ENCODE results near the gene CDH13.

The CDH13 gene

DNA sequence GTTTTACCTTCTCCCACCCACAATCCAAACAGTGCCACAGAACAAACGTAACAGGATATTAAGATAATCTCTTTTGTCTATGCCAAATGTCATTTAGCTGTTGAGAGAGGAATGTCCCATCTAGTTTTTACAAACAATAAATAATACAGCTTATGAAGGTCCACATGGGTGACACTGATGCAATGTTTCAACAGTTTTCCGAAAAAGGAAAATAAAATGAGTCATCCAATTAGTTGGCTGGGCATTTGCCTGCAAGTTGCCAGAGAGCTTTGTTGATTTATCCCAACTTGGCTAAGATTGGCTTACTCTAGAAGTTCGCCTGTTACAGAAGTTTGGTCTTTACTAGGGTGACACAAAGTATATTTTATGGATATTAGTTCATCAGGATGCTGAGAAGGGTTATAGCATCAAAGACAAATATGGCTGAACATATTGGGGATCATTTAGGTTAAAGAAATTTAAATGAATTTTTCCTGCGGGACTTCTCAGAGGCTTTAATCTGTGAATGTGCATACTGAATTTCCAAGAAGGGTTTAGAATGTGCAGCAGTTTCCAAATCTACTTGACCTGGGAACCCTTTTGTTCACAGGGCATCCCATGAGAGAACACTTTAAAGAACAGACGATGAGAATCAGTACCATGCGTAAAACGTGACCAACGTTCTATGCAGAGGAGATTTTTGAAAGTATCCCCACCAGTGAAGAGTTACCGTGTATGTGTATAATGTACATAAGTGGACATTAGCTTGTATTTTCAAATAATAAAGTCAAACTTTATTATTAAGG, 73.1 kb downstream of the CDH13 start:
- no peak for DNase-seq

DNA sequence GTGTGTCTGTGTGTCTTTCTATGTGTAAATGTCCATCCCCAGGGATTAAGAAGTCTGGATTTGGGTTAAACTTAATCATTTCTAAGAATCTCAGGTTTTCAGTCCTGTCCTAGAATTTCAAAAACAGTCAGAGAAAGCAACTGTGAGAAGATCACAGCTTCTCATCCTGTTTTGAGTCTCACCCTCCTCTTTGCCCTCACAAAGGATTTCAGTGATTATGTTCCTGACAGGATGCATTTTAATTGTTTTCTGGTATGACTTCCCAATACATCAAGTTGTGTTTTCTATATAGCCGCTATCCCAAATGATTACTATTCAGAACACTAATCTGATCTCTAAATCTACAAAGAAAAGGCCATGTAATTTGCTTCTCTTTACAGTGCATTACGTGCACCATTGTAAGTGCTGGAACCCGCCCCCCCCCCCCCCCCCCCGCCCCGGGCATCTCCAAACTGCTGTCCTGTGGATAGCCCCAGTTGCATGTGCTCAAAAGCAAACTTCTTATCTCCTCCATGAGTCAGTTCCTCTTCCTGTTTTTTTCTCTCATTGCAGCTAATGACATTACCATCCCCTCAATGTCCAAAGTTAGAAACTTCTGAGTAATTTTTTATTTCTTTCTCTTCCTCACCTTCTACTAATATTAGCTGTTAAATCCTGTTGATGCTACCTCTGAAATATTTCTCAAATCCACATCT, 73.9 kb downstream of the CDH13 start:
- DNase-seq, result no peak

DNA sequence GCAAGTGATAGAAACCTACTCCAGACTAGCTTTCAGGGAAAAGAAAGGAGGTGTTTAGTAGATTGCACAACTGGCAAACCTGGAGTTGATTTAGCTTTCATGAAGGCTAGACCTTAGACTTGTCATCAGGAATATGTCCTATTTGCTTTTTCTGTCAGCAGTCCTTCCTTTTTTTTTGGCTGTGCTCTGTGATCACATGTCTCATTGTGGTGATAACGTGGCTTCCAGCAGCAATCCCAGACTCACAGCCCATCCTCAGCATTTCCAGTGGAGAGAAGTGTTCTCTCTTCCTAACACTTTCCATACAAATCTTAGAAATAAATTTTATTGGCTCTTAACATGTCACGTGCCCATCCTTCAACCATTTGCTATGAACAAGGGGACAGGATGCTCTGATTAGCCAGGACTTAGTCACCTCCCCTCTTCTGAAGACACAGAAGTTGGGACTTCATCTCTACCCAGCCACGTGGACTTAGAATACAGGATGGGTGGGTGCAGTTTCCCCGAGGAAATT, 74.7 kb downstream of the CDH13 start:
- no peak for DNase-seq

DNA sequence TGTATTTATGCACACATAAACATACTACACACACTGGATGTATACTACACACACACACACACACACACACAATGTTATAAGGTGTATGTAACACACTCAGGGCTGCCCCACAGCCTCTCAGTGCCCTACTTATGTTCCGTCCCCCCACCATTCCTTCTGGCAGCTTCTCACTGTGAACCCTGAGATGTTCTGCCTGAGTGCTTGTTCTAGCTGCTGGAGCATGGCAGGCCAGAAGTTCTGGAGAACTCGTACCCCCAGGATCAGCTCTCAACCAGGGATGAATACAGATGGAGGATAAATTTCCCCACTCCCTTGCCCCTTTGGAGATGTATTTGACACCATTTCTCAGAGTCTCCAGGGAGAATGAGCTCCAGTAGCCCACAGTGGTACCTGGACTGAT, 76.4 kb downstream of the CDH13 start:
- no peak for DNase-seq

DNA sequence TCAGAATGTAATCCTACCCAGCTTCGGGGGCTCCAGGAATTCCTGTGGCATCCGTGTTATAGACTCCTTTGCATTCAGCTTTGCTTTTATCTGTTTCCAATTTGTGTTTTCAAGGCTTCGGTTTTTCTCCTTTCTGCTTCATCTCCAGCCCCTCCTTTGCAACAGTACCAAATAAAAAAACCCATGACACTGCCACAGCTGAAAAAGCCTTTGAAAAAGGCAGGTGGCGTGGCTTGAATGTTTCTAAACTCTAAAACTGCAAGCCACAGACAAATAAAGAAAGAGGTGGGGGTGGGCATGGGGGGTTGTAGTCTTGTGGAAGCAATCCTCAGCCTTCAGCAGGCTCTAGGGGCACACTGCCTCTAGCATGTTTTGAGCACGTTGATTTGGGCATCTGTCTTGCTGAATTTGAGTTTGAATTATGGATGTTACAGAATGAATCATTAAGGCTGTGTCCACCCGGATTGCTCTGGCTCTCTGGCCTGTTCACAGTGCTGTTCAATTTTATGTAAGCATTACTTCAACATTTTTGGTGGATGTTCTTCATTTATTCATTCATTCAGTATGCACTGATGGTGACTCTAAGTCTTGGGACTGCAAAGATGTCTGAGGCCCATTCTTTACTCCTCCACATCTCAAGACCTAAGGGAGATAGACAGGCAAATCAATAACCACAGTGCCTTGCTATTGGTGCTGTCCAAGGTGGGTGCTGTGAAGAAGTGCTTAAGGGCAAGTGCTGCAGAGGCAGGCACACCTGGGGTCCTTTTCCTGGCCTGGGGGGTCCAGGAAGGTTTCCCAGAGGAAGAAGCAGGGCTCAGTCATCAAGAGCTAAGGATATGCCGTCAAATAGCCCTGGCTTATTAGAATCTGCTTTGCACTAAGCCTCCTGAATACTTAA, 77.4 kb downstream of the CDH13 start:
- DNase-seq, result no peak

DNA sequence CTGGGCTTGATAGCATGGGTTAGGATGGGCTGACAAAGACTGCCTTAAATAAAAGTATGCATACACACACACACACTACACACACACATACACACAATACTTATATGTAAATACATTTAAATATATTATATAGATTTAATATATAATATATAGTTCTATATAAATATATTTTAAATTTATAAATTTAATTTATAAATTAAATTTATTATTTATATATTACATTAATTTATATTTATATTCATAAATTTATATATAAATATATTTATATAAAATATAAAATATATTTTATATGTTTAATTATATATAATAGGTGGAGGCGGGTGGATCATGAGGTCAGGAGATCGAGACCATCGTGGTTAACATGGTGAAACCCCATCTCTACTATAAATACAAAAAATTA, 83.2 kb downstream of the CDH13 start:
- DNase-seq, result no peak

DNA sequence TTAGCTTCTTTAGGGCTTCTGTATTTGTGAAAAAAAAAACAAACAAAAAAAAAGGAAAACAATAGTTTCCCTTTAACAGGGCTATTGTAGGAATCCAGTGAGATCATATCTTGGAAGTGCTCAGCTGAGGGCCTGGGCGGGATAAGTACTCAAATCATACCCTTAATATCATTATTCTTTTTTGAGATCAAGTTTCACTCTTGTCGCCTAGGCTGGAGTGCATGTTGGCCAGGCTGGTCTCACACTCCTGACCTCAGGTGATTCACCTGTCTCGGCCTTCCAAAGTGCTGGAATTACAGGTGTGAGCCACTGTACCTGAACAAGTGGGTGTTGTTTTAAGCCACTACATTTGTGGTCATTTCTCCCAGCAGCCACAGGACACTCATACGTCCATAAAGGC, 87.0 kb downstream of the CDH13 start:
- DNase-seq, result no peak

DNA sequence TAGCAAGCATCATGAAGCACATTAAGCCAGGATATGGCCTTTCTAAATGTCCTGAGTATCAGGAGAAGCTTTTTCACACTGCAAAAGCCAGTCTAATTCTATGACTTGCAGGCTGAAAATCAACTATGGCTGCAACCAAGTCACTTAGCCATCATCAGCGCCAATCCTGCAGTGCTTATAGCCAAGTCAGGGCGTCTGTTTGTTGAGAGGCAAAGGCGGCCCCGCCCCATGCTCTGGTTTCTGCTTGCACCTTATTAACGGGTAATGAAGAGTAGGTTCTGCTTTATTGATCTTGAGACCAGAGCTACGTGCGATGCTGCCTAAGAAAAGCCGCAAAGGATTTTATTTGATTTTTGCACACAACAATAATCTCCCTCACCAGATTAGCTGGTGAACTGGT, 88.4 kb downstream of the CDH13 start:
- no peak for DNase-seq

DNA sequence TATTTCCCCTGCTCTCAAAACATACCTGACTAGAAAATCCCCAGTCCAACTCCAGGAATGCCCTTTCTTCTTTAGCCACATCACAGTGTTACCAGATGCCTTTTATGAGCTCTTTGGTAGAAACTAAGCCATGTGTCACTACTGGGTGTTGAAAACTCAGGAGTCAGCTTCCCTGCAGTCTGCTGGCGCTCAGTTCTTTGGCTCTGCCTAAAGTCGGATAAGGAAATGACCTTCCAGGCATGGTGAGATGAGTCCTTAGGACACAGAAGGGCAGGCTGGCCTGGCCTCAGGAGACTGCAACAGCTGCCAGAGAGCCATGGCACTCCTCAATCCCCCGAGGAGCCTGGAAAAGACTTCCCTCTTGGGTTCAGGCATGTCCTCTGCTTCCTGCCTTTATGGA, 89.1 kb downstream of the CDH13 start:
- DNase-seq, result no peak

DNA sequence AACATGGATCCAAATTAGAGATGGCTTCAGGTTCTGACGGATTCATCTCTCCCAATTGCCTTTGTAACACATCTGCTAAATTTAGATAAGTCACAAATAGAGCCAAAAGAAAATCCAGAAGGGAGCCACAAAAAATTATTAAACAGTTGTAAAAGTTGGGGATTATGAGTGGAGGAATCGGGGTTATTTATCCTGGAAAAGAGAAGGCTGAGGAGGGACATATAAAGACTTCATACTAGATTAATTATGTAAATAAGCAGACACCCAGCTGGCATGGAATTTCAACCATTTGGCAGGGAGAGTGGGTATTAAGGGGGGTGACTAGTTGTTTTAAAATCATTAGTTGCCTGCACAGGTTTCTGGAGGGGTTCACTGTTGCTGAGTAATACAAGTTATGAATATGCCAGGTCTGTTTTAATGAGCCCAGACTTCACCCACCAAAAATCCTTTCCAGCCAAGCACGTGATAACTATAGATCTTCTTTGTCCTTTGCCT, 89.6 kb downstream of the CDH13 start:
- DNase-seq, result no peak

DNA sequence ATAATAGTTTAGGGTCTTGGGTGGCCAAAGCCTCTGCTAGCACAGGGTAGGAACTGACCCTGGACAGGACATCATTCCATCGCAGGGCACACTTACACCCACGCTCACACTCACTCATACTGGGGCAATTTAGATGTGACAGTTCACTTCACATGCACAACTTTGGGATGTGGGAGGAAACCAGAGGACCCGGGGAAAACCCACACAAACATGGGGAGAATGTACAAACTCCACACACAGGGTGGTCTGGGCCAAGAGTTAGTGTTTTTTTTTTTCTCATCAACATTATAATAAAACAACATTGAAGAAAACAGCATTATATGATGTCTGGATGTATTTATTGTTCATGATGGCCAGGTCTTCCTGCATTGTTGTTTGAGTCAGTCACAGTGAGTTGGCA, 93.6 kb downstream of the CDH13 start:
- no peak for DNase-seq

DNA sequence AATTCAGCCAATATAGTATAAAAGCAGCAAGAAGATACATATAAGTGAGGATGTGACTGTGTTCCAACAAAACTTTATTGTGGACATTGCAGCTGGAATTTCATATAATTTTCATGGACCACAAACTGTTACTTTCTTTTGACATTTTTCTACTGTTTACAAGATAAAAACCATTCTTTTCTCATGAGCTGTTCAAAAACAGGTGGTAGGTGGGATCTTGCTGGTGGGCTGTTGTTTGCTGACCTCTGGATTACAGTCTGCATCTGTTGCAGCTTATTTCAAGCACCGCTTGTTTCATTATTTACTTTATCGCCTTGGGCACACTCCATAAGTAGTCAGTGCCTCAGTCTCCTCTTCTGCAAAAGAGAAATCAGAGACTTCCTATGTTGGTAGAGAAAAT, 99.5 kb downstream of the CDH13 start:
- no peak for DNase-seq

DNA sequence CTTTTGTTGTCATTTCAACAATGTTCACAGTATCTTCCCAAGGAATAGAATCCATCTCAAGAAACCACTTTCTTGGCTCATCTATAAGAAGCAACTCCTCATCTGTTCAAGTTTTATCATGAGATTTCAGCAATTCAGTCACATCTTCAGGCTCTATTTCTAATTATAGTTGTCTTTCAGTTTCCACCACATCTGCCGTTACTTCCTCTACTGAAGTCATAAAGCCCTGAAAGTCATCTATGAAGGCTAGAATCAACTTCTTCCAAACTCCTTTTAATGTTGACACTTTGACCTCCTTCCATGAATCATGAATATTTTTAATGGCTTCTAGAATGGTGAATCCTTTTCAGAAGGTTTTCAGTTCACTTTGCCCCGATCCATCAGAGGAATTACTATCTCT, 102.1 kb downstream of the CDH13 start:
- no peak for DNase-seq

DNA sequence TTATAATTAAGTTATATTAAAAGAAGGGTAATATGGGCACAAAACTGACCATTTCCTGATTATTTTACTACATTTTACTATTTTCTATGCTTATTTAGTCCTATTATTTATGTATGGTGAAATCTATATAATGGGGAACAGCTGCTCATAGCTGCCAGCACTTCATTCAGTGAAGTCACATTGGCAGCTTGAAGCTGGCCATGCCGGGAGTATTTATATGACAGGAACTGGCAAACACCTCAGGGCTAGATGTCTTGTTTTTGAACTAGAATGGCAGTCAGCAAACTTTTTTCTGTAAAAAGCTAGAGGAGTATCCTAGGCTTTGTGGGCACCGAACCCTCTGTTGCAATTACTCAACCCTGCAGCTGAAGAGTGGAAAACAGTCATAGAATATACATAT, 104.1 kb downstream of the CDH13 start:
- no peak for DNase-seq

DNA sequence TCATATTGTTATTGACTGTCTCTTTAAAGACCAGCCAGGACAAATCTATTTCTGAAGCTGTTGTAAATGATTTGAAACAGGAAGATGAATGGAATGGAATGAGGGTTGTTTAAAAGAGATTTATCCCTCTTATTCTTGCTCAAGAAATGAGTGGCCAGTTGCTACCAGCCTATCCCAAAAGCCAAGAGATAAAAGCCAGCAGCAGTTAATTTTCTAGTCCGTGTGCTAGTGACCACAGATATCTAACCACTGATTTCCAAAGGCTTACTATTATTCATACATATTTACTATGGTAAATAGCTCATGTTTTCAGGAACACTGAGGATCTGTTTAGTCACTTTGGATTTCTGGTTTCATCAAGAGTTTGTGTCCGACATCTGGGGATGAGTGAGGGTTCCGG, 105.7 kb downstream of the CDH13 start:
- no peak for DNase-seq

DNA sequence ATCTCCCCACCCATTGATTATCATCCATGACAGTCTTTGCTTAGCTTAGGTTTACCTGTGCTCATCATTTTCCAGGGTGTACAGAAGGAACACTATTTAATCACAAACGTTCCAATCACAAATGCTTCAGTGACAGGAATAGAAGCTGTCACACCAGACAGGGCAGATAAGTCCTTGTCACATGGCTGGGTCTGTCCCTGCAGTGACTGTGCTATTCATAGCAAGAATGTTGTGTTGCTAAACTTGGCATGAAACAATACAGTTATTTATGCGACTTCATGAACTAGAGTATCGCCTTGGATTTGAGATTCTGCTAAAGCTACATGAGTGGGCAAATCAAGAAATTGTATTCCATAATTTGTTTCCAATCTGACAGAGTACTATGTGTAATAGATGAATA, 108.4 kb downstream of the CDH13 start:
- DNase-seq, result no peak

DNA sequence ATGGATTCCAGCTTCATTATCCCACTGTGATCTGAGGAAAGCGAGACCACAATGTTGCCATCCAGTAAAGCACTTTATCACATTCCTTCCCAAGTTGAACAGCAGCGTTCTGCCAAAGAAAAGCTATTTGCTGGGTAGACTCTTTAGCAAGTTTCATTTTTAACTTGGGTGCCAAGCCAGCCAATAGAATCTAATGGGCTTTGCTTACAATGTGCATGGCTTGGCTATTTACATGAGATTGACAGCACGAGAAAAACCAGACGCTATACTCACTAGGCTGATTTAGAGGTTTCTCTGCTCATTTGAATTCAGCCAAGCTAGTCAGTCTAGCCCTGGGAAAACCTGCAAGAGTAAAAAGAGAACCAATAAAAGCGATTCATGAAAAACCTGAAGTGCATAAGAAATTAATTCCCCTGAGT, 108.9 kb downstream of the CDH13 start:
- no peak for DNase-seq

DNA sequence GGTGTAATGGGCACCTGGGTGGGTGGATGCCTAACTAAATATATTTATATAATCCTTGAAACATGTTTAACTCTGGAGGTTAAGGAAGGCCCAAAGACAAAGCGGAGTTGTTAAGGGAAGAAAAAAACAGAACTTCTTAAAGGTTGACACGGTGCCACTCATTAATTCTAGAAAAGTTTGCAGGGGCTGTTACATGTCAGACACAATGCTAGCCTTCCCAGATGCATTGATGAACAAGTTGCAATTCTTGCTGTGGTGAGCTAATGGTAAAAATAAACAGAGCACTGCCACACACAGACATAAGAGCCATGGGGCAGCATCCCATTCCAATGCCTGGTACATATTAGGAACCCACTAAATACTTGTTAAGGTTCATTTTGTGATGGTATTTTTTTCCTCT, 109.5 kb downstream of the CDH13 start:
- DNase-seq, result no peak

DNA sequence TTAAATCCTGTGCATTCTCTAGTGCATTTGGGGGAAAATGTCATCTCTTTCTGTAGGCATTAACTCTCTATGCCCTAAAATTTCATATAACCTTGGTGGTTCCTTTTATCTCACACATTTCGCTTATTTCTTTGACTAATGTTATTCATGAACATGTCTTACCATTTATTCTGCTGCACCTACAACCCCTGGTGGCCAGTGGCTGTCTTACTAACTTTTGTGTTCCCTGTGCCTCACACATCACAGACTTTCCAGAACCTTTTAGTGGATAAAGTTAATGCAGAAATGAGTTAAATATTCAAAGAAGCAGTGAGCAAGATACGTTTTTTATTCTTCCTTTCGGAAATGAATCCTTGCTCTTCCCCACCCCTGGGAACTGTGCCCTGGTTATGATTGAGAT, 111.9 kb downstream of the CDH13 start:
- DNase-seq, result no peak

DNA sequence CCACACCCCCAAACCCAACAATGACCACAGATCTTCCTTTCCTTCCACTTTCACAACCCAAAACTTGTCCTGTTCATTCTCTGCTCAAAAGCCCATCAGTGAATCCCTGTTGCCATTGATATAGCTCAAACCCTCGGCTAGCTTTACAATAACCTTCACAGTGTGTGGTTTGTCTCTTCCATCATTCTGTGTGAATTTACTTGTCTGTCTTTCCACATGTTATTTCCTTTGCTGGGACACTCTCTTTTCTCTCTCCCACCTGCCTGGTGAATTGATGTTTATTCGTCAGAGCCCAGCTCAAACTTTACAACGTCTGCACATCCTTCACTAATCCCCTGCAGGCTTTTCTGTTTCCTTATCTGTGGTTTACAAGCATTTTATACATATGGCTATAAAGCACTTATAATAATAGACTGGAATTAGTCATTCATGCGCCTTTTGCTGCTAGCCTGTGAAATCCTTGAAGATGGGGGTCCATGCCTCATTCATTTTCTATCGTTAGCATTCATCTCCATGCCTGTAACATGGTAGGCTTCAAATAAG, 114.4 kb downstream of the CDH13 start:
- no peak for DNase-seq

DNA sequence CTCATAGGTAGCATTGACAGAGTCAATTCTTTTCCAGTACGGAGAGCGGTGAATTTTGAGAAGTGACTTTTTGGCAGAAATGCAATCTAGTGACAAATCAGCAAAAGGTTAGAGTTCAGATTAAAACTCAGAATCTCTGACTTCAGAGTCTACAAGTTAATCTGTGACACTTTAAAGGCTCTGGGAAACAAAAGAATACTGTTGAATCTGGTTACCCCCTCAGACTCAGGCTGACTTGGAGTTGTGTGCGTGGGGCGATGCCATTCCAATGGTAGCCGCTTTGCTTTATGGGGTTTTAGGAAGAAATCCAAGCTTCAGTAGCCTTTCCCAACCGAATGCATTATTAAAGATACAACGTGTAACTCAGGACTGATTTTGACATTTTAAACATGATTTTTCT, 118.2 kb downstream of the CDH13 start:
- no peak for DNase-seq

DNA sequence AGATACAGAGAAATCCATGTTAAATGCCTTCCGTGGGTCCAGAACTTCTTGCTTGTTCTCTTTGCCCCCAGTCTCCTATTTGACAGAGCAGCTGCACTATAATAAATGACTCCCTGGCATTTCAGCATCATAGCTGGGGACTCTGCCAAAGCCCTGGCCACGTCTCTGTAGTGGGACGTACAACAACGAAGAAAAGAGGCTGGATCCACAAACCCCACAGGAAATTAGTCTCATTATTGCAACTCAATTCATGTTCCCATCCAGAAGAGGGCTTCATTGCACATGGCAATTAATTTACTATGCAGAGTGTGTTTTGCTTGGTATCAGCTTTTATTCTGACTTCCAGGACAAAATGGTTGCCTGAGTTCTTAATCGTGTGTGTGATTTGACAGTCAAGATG, 121.3 kb downstream of the CDH13 start:
- DNase-seq, result no peak

DNA sequence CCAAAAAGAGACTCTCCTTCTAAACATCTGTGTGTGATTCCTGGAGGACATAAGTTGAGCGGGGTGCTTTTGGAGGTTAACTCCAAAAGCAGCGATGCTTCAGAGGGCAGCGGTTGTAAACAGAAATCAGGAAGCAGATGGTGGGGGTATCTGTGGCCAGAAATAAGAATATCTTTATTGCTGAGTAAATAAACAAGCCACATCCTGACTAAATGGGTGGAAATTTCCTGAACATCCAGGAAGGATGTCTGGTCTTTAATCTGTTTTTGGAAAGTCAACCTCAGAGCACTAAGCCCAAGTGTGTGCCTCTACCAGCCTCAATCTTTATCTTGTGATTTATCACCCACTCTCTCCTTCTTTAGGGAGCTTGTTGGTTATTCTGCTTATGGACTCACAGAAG, 123.3 kb downstream of the CDH13 start:
- no peak for DNase-seq

All from activated gamma-delta T cell (primary cell).